ENCODE results near the gene DNAJC5. TPM values are rescaled to one million over a fixed set of nuclear protein-coding genes. Genes with fewer than 3 reads are reported as not detected.
A peak's percentile ranks its signal among the peaks of the same experiment; 100 is the strongest.

Gene DNAJC5
- total RNA-seq, 1 experiment from 2014 or later, result 45.0 TPM

- no peak for DNase-seq (ENCODE audit: unreplicated experiment)
- Mint-ChIP-seq H3K4me1 (ENCODE audit: insufficient read depth, unreplicated experiment) (peaks cover 12% of the 10 kb centered on the region), H3K27me3 (ENCODE audit: insufficient read depth, unreplicated experiment) (no peaks in the 10 kb centered on the region), H3K36me3 (ENCODE audit: insufficient read depth, unreplicated experiment) (peaks cover 9% of the 10 kb centered on the region), H3K9me3 (ENCODE audit: unreplicated experiment) (no peaks in the 10 kb centered on the region), H3K4me3 (ENCODE audit: unreplicated experiment) (no peak overlapping the region), H3K27ac (ENCODE audit: low read depth, unreplicated experiment) (no peak overlapping the region)
- CTCF ChIA-PET, result no interaction called here
- no TSS peak for BruUV-seq (replicated peaks)
- TF ChIP-seq, protein P1, sequence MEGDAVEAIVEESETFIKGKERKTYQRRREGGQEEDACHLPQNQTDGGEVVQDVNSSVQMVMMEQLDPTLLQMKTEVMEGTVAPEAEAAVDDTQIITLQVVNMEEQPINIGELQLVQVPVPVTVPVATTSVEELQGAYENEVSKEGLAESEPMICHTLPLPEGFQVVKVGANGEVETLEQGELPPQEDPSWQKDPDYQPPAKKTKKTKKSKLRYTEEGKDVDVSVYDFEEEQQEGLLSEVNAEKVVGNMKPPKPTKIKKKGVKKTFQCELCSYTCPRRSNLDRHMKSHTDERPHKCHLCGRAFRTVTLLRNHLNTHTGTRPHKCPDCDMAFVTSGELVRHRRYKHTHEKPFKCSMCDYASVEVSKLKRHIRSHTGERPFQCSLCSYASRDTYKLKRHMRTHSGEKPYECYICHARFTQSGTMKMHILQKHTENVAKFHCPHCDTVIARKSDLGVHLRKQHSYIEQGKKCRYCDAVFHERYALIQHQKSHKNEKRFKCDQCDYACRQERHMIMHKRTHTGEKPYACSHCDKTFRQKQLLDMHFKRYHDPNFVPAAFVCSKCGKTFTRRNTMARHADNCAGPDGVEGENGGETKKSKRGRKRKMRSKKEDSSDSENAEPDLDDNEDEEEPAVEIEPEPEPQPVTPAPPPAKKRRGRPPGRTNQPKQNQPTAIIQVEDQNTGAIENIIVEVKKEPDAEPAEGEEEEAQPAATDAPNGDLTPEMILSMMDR (IDR thresholded peaks at IDR 0.05; ENCODE audit: unreplicated experiment), result no peak
- POLR2A ChIA-PET, result interaction anchor here (3.2 kb wide), 1 partner anchor 14 kb away, joined by 23 read pairs; the partner anchor contains the start of genes PRPF6 and SAMD10
- intact Hi-C loops (cut with micrococcal nuclease), result no loop called here
Measured at GRCh38 chr20:63966172-63966943, 71.4 kb downstream of the DNAJC5 start.

DNA sequence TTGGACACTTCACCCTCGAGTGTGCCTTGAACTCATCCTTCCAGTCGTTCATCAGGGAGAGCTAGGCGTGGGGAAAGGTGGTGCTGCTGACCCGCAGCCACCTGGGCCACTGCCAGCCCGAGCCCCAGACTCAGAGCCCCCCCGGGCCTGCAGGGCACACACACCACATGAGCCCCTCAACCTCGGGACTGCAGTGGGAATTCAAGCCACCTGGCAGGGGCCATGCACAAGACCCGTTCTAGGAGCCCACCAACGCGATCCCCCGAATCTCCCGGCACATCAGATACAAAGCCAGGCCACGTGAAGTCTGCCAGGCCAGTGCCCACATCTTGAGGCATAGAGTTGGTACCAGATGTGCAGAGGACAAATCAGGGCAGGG lies 72.0 kb downstream of the DNAJC5 start:
- Mint-ChIP-seq H3K4me1 (ENCODE audit: insufficient read depth, unreplicated experiment) (peaks cover 12% of the 10 kb centered on the region), H3K27me3 (ENCODE audit: insufficient read depth, unreplicated experiment) (no peaks in the 10 kb centered on the region), H3K36me3 (ENCODE audit: insufficient read depth, unreplicated experiment) (peaks cover 9% of the 10 kb centered on the region), H3K4me3 (ENCODE audit: unreplicated experiment) (no peak overlapping the region), H3K27ac (ENCODE audit: low read depth, unreplicated experiment) (no peak overlapping the region), H3K9me3 (ENCODE audit: unreplicated experiment) (no peaks in the 10 kb centered on the region)
- CTCF ChIA-PET, result no interaction called here
- TF ChIP-seq, protein P1 (IDR thresholded peaks at IDR 0.05; ENCODE audit: unreplicated experiment), result no peak
- intact Hi-C loops (cut with micrococcal nuclease), result no loop called here
- POLR2A ChIA-PET, result interaction anchor here (3.2 kb wide), 1 partner anchor 13 kb away, joined by 23 read pairs; the partner anchor contains the start of genes PRPF6 and SAMD10
- no peak for DNase-seq (ENCODE audit: unreplicated experiment)
- BruUV-seq (replicated peaks), result no TSS peak

DNA sequence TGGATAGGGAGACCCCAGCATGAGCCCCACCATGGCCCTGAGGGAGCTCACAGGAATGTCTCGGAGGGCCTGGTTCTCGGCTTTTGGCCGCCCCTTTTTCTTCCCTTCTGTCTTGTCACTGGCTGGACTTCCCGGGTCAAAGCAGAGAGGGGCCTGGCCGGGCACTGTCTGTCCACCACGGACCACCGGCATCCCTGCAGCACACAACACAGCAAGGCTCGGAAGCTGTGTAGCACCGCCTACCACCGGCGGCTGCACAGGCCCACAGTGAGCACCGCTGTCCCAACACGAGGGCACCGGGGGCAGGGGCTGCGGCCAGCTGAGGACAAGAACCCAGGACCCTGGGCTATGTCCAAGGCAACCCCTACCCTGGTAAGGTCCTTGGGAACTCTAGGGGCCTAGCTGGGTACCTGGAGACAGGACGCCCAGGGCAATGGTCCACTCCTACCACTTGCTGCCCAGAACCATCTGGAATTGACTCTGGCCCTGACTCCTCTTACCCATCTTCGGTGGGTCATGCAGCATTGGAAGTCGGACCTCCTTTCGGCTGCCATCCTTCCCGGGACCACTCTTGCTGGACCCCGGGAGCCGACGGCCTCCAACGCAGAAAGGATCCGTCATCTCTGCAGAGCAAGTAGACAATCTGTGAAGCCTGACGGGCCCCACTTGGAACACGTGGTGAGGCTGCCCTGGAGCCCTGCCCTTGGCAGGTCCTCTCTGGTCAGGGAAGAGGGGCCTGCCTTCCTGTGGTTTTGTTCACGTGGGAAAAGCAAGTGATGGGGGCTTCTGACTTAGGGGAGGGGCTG lies 72.6 kb downstream of the DNAJC5 start:
- Mint-ChIP-seq H3K36me3 (ENCODE audit: insufficient read depth, unreplicated experiment) (peaks cover 9% of the 10 kb centered on the region), H3K27ac (ENCODE audit: low read depth, unreplicated experiment) (no peak overlapping the region), H3K4me3 (ENCODE audit: unreplicated experiment) (peak overlapping the region; percentile 75), H3K9me3 (ENCODE audit: unreplicated experiment) (no peaks in the 10 kb centered on the region), H3K27me3 (ENCODE audit: insufficient read depth, unreplicated experiment) (no peaks in the 10 kb centered on the region), H3K4me1 (ENCODE audit: insufficient read depth, unreplicated experiment) (peaks cover 13% of the 10 kb centered on the region)
- TF ChIP-seq, protein P1 (IDR thresholded peaks at IDR 0.05; ENCODE audit: unreplicated experiment), result no peak
- intact Hi-C loops (cut with micrococcal nuclease), result no loop called here
- no TSS peak for BruUV-seq (replicated peaks)
- POLR2A ChIA-PET, result interaction anchor here (1.6 to 3.2 kb wide), 3 partner anchors 9 to 13 kb away, joined by 9 to 26 read pairs (median 23); partner anchors contain the start of genes PRPF6, SAMD10 and UCKL1
- CTCF ChIA-PET, result interaction anchor here (1.1 kb wide), 1 partner anchor 472 kb away, joined by 3 read pairs; no protein-coding TSS in a partner anchor
- no peak for DNase-seq (ENCODE audit: unreplicated experiment)

Measured in MCF 10A (cell line).